ENCODE results near the gene GATC. TPM values are rescaled to one million over a fixed set of nuclear protein-coding genes. Genes with fewer than 3 reads are reported as not detected.
A peak's percentile ranks its signal among the peaks of the same experiment; 100 is the strongest.

Gene GATC
- total and polyA plus RNA-seq, 5 donors from 2014 or later = 13.7 to 30.2 (median 19.6) TPM

- H3K27ac Mint-ChIP-seq = no peak overlapping the region
These were observed 9.1 kb downstream of the GATC start for GRCh38 chr12:120455302-120455701.

DNA sequence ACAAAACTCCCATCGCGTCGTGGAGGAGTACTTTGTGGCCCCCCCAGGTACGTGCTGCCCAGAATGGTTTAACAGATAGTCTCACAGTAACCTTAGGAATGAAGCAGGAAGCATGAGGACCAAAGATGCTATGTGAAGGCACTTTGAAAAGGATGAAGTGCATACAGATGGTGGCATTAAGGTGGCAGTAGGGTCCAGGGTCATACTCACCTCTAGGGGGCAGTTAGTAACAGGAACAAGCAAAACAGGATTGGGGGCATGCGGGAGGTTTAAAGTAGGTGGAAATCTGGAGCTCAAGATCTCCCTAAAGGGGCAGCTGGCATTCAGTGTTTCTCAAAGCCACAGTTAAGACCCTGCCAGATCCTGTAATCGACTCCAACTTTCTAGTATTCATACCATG lies 10.9 kb downstream of the GATC start:
- Histone ChIP-seq H3K36me3 (ENCODE audit: control insufficient read depth, insufficient read depth, low read length) (peaks cover 56% of the 10 kb centered on the region), H3K9me3 (ENCODE audit: control insufficient read depth in 2 of 2, low read length in 2 of 2) (no peaks in the 10 kb centered on the region), H3K4me1 (ENCODE audit: control insufficient read depth, insufficient read depth, low read length, poor library complexity, severe bottlenecking) (no peaks in the 10 kb centered on the region), H3K27ac (ENCODE audit: insufficient read depth, low read length, poor library complexity, severe bottlenecking) (no peak overlapping the region), H3K4me3 (ENCODE audit: low read depth, low read length) (no peak overlapping the region), H3K27me3 (ENCODE audit: control insufficient read depth, insufficient read depth, low read length) (no peaks in the 10 kb centered on the region)
- no peaks in the 10 kb centered on the region for H3K9me3 Mint-ChIP-seq
- no peaks in the 10 kb centered on the region for H3K27me3 Mint-ChIP-seq
- peaks cover 0 to 12% (median 9%) of the 10 kb centered on the region in 4 donors for H3K4me1 Mint-ChIP-seq
- no peak for ATAC-seq (ENCODE audit: low read depth in 2 of 2)
- H3K36me3 Mint-ChIP-seq = peaks cover 26% of the 10 kb centered on the region
- peak overlapping the region in 1 of 3 donors; percentile 51 for H3K27ac Mint-ChIP-seq
- peak in 1 of 3 donors; percentile 23 for DNase-seq
- no peak overlapping the region for H3K4me3 Mint-ChIP-seq

More at GRCh38 chr12:120455302-120455701, 9.1 kb downstream of the GATC start:
- no peaks in the 10 kb centered on the region for H3K27me3 Mint-ChIP-seq
- no peak overlapping the region for H3K4me3 Mint-ChIP-seq
- Histone ChIP-seq H3K36me3 (ENCODE audit: control insufficient read depth, insufficient read depth, low read length) (peaks cover 45% of the 10 kb centered on the region), H3K4me3 (ENCODE audit: low read depth, low read length) (no peak overlapping the region), H3K27me3 (ENCODE audit: control insufficient read depth, insufficient read depth, low read length) (no peaks in the 10 kb centered on the region), H3K27ac (ENCODE audit: insufficient read depth, low read length, poor library complexity, severe bottlenecking) (no peak overlapping the region), H3K4me1 (ENCODE audit: control insufficient read depth, insufficient read depth, low read length, poor library complexity, severe bottlenecking) (no peaks in the 10 kb centered on the region), H3K9me3 (ENCODE audit: control insufficient read depth in 2 of 2, low read length in 2 of 2) (no peaks in the 10 kb centered on the region)
- H3K9me3 Mint-ChIP-seq = no peaks in the 10 kb centered on the region
- DNase-seq = no peak
- no peak for ATAC-seq (ENCODE audit: low read depth in 2 of 2)
- peaks cover 0 to 12% (median 9%) of the 10 kb centered on the region in 4 donors for H3K4me1 Mint-ChIP-seq
- peaks cover 24% of the 10 kb centered on the region for H3K36me3 Mint-ChIP-seq

- ATAC-seq (ENCODE audit: low read depth in 2 of 2) (no peak), DNase-seq (no peak)
- Mint-ChIP-seq H3K27me3 (no peaks in the 10 kb centered on the region), H3K27ac (no peak overlapping the region), H3K9me3 (no peaks in the 10 kb centered on the region), H3K4me3 (no peak overlapping the region), H3K4me1 (peaks cover 0 to 17% (median 5%) of the 10 kb centered on the region in 4 donors), H3K36me3 (peaks cover 42% of the 10 kb centered on the region)
- Histone ChIP-seq H3K36me3 (ENCODE audit: control insufficient read depth, insufficient read depth, low read length) (peaks cover 83% of the 10 kb centered on the region), H3K4me1 (ENCODE audit: control insufficient read depth, insufficient read depth, low read length, poor library complexity, severe bottlenecking) (no peaks in the 10 kb centered on the region), H3K27me3 (ENCODE audit: control insufficient read depth, insufficient read depth, low read length) (no peaks in the 10 kb centered on the region), H3K4me3 (ENCODE audit: low read depth, low read length) (no peak overlapping the region), H3K9me3 (ENCODE audit: control insufficient read depth in 2 of 2, low read length in 2 of 2) (no peaks in the 10 kb centered on the region), H3K27ac (ENCODE audit: insufficient read depth, low read length, poor library complexity, severe bottlenecking) (no peak overlapping the region)
These were observed 13.9 kb downstream of the GATC start for GRCh38 chr12:120460157-120460556.

DNA sequence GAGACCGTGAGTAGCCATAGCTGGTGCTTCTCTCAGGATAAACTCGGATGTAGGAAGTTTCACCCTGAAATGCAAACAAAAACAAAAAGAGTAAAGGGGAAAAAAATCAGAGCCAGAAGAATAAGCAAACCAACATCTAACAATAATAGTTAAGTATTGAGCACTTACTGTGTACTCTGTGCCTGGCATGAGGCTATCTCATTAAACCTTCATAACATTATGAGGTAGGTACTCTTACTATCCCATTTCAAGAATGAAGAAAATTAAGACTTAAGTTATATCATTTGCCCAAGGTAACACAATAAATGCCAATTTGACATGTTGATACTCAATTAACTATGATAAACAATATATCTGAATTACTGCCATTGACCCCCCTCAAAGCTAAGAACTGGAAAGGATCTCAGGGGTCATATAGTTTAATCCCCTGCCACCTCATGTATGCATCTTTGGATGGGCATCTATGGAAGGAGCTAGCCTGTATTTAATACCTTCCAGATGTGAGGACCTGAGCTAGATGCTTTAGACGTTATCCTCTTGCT lies 15.9 kb downstream of the GATC start:
- Mint-ChIP-seq H3K27me3 (no peaks in the 10 kb centered on the region), H3K4me3 (peak overlapping the region in 1 of 4 donors; percentile 73), H3K9me3 (no peaks in the 10 kb centered on the region), H3K27ac (no peak overlapping the region), H3K4me1 (peaks cover 0 to 28% (median 22%) of the 10 kb centered on the region in 4 donors), H3K36me3 (peaks cover 33% of the 10 kb centered on the region)
- Histone ChIP-seq H3K9me3 (ENCODE audit: control insufficient read depth in 2 of 2, low read length in 2 of 2) (no peaks in the 10 kb centered on the region), H3K4me1 (ENCODE audit: control insufficient read depth, insufficient read depth, low read length, poor library complexity, severe bottlenecking) (peaks cover 9% of the 10 kb centered on the region), H3K4me3 (ENCODE audit: low read depth, low read length) (no peak overlapping the region), H3K27me3 (ENCODE audit: control insufficient read depth, insufficient read depth, low read length) (no peaks in the 10 kb centered on the region), H3K27ac (ENCODE audit: insufficient read depth, low read length, poor library complexity, severe bottlenecking) (no peak overlapping the region), H3K36me3 (ENCODE audit: control insufficient read depth, insufficient read depth, low read length) (peaks cover 86% of the 10 kb centered on the region)
- ATAC-seq (ENCODE audit: low read depth in 2 of 2) = no peak
- no peak for DNase-seq

GRCh38 chr12:120463712-120464111 lies 17.5 kb downstream of the GATC start:
- Mint-ChIP-seq H3K27ac (peak overlapping the region in 2 of 3 donors; percentile 14 to 18), H3K4me1 (peaks cover 4 to 40% (median 32%) of the 10 kb centered on the region in 4 donors), H3K36me3 (peaks cover 32% of the 10 kb centered on the region), H3K4me3 (peak overlapping the region in 1 of 4 donors; percentile 40), H3K9me3 (no peaks in the 10 kb centered on the region), H3K27me3 (no peaks in the 10 kb centered on the region)
- H3K27me3 ChIP-seq (ENCODE audit: control insufficient read depth, insufficient read depth, low read length) = no peaks in the 10 kb centered on the region
- ATAC-seq (ENCODE audit: low read depth in 2 of 2) (no peak), DNase-seq (no peak)
- H3K4me1 ChIP-seq (ENCODE audit: control insufficient read depth, insufficient read depth, low read length, poor library complexity, severe bottlenecking) = peaks cover 23% of the 10 kb centered on the region
- H3K36me3 ChIP-seq (ENCODE audit: control insufficient read depth, insufficient read depth, low read length) = peaks cover 76% of the 10 kb centered on the region
- H3K27ac ChIP-seq (ENCODE audit: insufficient read depth, low read length, poor library complexity, severe bottlenecking) = no peak overlapping the region
- H3K9me3 ChIP-seq (ENCODE audit: control insufficient read depth in 2 of 2, low read length in 2 of 2) = no peaks in the 10 kb centered on the region
- H3K4me3 ChIP-seq (ENCODE audit: low read depth, low read length) = no peak overlapping the region

DNA sequence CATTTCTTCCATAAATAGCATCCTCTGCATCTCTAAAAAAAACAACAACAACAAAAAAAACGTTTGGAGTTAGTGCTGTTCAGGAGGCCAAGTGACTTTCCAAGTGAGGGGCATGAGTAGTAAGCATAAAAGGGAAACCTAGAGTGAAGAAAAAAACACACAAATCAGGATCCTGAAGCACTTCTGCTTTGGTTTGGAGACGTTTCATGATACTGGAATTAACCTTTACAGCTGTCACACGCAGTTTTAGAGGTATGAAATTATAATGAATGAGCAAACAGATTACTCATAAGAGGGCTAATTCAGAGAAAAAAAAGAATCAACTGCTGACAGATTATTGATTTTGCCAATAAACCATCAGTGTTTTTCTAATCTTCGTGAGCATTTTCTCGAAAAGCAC lies 19.5 kb downstream of the GATC start:
- no peak overlapping the region for H3K4me3 ChIP-seq (ENCODE audit: low read depth, low read length)
- ATAC-seq (ENCODE audit: low read depth in 2 of 2) (no peak), DNase-seq (no peak)
- no peaks in the 10 kb centered on the region for H3K9me3 ChIP-seq (ENCODE audit: control insufficient read depth in 2 of 2, low read length in 2 of 2)
- no peaks in the 10 kb centered on the region for H3K27me3 Mint-ChIP-seq
- no peaks in the 10 kb centered on the region for H3K9me3 Mint-ChIP-seq
- H3K4me3 Mint-ChIP-seq = peak overlapping the region in 2 of 4 donors; percentile 40 to 84
- H3K27ac ChIP-seq (ENCODE audit: insufficient read depth, low read length, poor library complexity, severe bottlenecking) = no peak overlapping the region
- peaks cover 24% of the 10 kb centered on the region for H3K36me3 Mint-ChIP-seq
- peak overlapping the region in 2 of 3 donors; percentile 33 to 35 for H3K27ac Mint-ChIP-seq
- peaks cover 60% of the 10 kb centered on the region for H3K36me3 ChIP-seq (ENCODE audit: control insufficient read depth, insufficient read depth, low read length)
- H3K4me1 Mint-ChIP-seq = peaks cover 9 to 50% (median 35%) of the 10 kb centered on the region in 4 donors
- H3K4me1 ChIP-seq (ENCODE audit: control insufficient read depth, insufficient read depth, low read length, poor library complexity, severe bottlenecking) = peaks cover 33% of the 10 kb centered on the region
- no peaks in the 10 kb centered on the region for H3K27me3 ChIP-seq (ENCODE audit: control insufficient read depth, insufficient read depth, low read length)

DNA sequence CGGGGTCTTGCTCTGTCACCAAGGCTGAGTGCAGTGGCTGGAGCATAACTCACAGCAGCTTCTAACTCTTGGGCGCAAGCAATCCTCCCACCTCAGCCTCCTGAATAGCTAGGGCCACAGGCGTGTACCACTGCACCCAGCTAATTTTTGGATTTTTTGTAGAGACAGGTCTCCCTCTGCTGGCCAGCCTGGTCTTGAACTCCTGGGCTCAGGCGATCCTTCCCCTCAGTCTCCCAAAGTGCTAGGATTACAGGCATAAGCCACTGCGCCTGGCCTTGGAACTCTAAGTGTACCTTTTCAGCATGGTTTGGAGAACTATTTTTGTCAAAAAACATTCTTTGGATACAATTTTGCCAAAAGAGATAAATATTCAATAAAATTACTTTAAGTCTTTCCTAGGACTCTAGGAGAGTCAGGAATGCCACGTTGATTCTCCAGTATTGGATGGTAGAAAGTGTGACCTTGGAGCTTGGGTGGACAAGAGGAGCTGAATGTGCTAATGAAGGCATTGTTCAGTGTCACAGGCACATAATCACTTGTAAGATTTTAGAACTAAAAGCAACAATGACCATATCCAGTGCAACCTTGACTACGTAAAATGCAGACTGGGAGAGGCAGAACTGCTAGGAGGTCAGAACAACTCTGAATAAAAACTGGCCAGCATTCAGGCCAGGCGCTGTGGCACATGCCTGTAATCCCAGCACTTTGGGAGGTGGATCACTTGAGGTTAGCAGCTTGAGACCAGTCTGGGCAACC lies 20.5 kb downstream of the GATC start:
- peak; percentile 27 to 61 (median 53) for DNase-seq
- Mint-ChIP-seq H3K4me1 (peaks cover 9 to 56% (median 35%) of the 10 kb centered on the region in 4 donors), H3K27me3 (no peaks in the 10 kb centered on the region), H3K36me3 (peaks cover 24% of the 10 kb centered on the region), H3K27ac (peak overlapping the region in 1 of 3 donors; percentile 46), H3K9me3 (no peaks in the 10 kb centered on the region), H3K4me3 (peak overlapping the region; percentile 26 to 98 (median 60))
- Histone ChIP-seq H3K36me3 (ENCODE audit: control insufficient read depth, insufficient read depth, low read length) (peaks cover 51% of the 10 kb centered on the region), H3K27me3 (ENCODE audit: control insufficient read depth, insufficient read depth, low read length) (no peaks in the 10 kb centered on the region), H3K9me3 (ENCODE audit: control insufficient read depth in 2 of 2, low read length in 2 of 2) (no peaks in the 10 kb centered on the region), H3K4me1 (ENCODE audit: control insufficient read depth, insufficient read depth, low read length, poor library complexity, severe bottlenecking) (peaks cover 33% of the 10 kb centered on the region), H3K4me3 (ENCODE audit: low read depth, low read length) (no peak overlapping the region), H3K27ac (ENCODE audit: insufficient read depth, low read length, poor library complexity, severe bottlenecking) (peak overlapping the region; percentile 1)
- ATAC-seq (ENCODE audit: low read depth in 2 of 2) = no peak
